K562 (cell line): Measurements from ENCODE around the gene IFIT5. TPM values are rescaled to one million over a fixed set of nuclear protein-coding genes. Genes with fewer than 3 reads are reported as not detected.
A peak's percentile ranks its signal among the peaks of the same experiment; 100 is the strongest.

Experiments used
- CHD2 ChIP-seq: IDR thresholded peaks from 2 replicates; pipeline ENCODE4 v1.6.1; 2011; ENCODE audit warnings: low read depth, low read length
- CHD7 ChIP-seq: fragments of 200-600 bp; sonication (generic); IDR thresholded peaks from one replicate; pipeline ENCODE4 v1.6.1; 2012; ENCODE audit warnings: mild to moderate bottlenecking, low read depth, low read length, inconsistent platforms
- CREBBP ChIP-seq: IDR thresholded peaks from one replicate; pipeline ENCODE4 v1.6.1; 2012; ENCODE audit warnings: low read depth, mild to moderate bottlenecking, control low read depth, inconsistent platforms, low read length
- EP300 ChIP-seq: IDR thresholded peaks from 2 replicates; pipeline ENCODE4 v1.6.1; 2012; ENCODE audit warnings: low read length, improper control_type of control experiment
- FOXK2 ChIP-seq, 2 experiments: fragments of 450-650 bp; IDR thresholded peaks in 1 of 2; conservative IDR thresholded peaks in 1 of 2; 2 replicates each; pipeline ENCODE4 v1.6.1; 2016; ENCODE audit warnings: low read depth in 2 of 2, mild to moderate bottlenecking in 1 of 2
- GABPB2 ChIP-seq: fragments of 250-450 bp; sonication (Bioruptor Pico); conservative IDR thresholded peaks from 2 replicates; pipeline ENCODE4 v1.5.1; 2021; ENCODE audit warnings: mild to moderate bottlenecking
- GTF2A2 ChIP-seq: IDR thresholded peaks from 2 replicates; pipeline ENCODE4 v1.6.1; 2016; ENCODE audit warnings: mild to moderate bottlenecking, missing genetic modification characterization, missing compliant biosample characterization
- HNRNPL ChIP-seq: fragments of 200-400 bp; formaldehyde crosslinking; IDR thresholded peaks from 2 replicates; pipeline ENCODE4 v1.6.1; 2017; ENCODE audit warnings: low read depth, mild to moderate bottlenecking, low read length
- HSF4 ChIP-seq: fragments of 250-450 bp; sonication (Bioruptor Pico); IDR thresholded peaks from 2 replicates; pipeline ENCODE4 v2.1.2; 2022; ENCODE audit warnings: mild to moderate bottlenecking, moderate library complexity, borderline replicate concordance
- LEF1 ChIP-seq: fragments of 450-650 bp; IDR thresholded peaks from 2 replicates; pipeline ENCODE4 v1.6.1; 2016; ENCODE audit warnings: mild to moderate bottlenecking
- PRPF4 ChIP-seq: fragments of 200-400 bp; formaldehyde crosslinking; IDR thresholded peaks from one replicate; pipeline ENCODE4 v1.6.1; 2017; ENCODE audit warnings: low read length, low read depth, mild to moderate bottlenecking; ENCODE audit not compliant: insufficient read depth, poor library complexity, severe bottlenecking
- SLC30A9 ChIP-seq: fragments of 250-450 bp; sonication (Bioruptor Pico); IDR thresholded peaks from 2 replicates; pipeline ENCODE4 v1.8.0; 2022; ENCODE audit warnings: mild to moderate bottlenecking, moderate library complexity
- ZHX1 ChIP-seq: fragments of 150-350 bp; conservative IDR thresholded peaks from 2 replicates; pipeline ENCODE4 v1.6.1; 2014; ENCODE audit warnings: low read length
- ZNF165 ChIP-seq: fragments of 250-450 bp; sonication (Bioruptor Pico); IDR thresholded peaks from 2 replicates; pipeline ENCODE4 v1.4.0; 2020; ENCODE audit warnings: borderline replicate concordance
- polyA plus RNA-seq, 8 experiments: library from polyadenylated mRNA; depleted of rRNA in 4 of 8; stranded (reverse) in 5 of 8; unstranded in 3 of 8; fragments of >200 nt; fragmentation: Nextera tagmentation in 2 of 8; fragmentation: Illumina TruSeq in 1 of 8; extraction: Ambion mirVana in 2 of 8; extraction: Trizol in 1 of 8; gene quantifications; 2 replicates each; pipeline versions ENCODE4 v1.2.1 to v1.2.3, GENCODE V29; 2011 to 2014; ENCODE audit warnings: inconsistent platforms in 1 of 8, missing spikeins in 1 of 8
- total RNA-seq, 7 experiments: library from RNA; depleted of rRNA in 6 of 7; stranded (reverse); fragments of >200 nt in 6 of 7; fragmentation: Illumina TruSeq in 2 of 7; extraction: Trizol in 2 of 7; gene quantifications; 2 replicates each; pipeline versions ENCODE4 v1.2.1 to v1.2.3, GENCODE V29; 2011 to 2021; ENCODE audit warnings: low replicate concordance in 1 of 7

The IFIT5 gene
- total and polyA plus RNA-seq, 9 of the 15 experiments (the other 6 are each of a cell fraction or from before 2014, with no cell fraction given), result 0.04 to 0.11 (median 0.06) TPM; not detected in 5

GRCh38 chr10:89373916-89374711, 40.3 kb upstream of the IFIT5 start (continued):
- TF ChIP-seq GTF2A2, result no peak
- no peak; the same call in 1 of the 2 replicates for TF ChIP-seq EP300
- TF ChIP-seq SLC30A9, result no peak
- no peak for TF ChIP-seq ZNF165 (CRISPR knock-in tag)
- TF ChIP-seq HSF4, result no peak
- TF ChIP-seq CHD7, result no peak
- no peak for TF ChIP-seq CHD2
- no peak for TF ChIP-seq HNRNPL
- no peak for TF ChIP-seq ZHX1
- TF ChIP-seq FOXK2 (conservative IDR thresholded peaks at IDR 0.05 in 1 of 2, IDR thresholded peaks at IDR 0.05 in 1 of 2; ENCODE audit: low read depth in 2 of 2), result peak; percentile 61 to 82
- no peak for TF ChIP-seq PRPF4
- no peak for TF ChIP-seq LEF1
- no peak for TF ChIP-seq CREBBP
- TF ChIP-seq GABPB2 (CRISPR knock-in tag), result no peak
